HG02885 (cell line): ENCODE data around the gene MYLIP.

Experiments
- ATAC-seq: cut with Tn5 transposase; IDR thresholded peaks from one replicate; pipeline ENCODE4 v1.9.1; 2021; ENCODE audit warnings: mild to moderate bottlenecking; ENCODE audit not compliant: unreplicated experiment, poor library complexity

MYLIP gene

GRCh38 chr6:16128759-16129622, at the start of gene MYLIP:
Gene MYLIP (plus strand): TSS chr6:16129086. CDS start chr6:16129323, 237 bp downstream.
- ATAC-seq, result peak; percentile 79

- no peak for ATAC-seq
Observed at GRCh38 chr6:16079354-16079753, 49.5 kb upstream of the MYLIP start.

GRCh38 chr6:16080204-16080603, 48.7 kb upstream of the MYLIP start:
- ATAC-seq, result no peak

- no peak for ATAC-seq
Observed at GRCh38 chr6:16081326-16081725, 47.6 kb upstream of the MYLIP start.

GRCh38 chr6:16082361-16082760, 46.5 kb upstream of the MYLIP start:
- no peak for ATAC-seq

- no peak for ATAC-seq
Observed at GRCh38 chr6:16086965-16087364, 41.9 kb upstream of the MYLIP start.

- ATAC-seq, result no peak
Observed at GRCh38 chr6:16087386-16087785, 41.5 kb upstream of the MYLIP start.

GRCh38 chr6:16088409-16088808, 40.5 kb upstream of the MYLIP start:
- ATAC-seq, result no peak

GRCh38 chr6:16089232-16090062, 39.4 kb upstream of the MYLIP start:
- no peak for ATAC-seq

GRCh38 chr6:16090452-16090851, 38.4 kb upstream of the MYLIP start:
- no peak for ATAC-seq

- ATAC-seq, result no peak
Observed at GRCh38 chr6:16090920-16091319, 38.0 kb upstream of the MYLIP start.

- no peak for ATAC-seq
Observed at GRCh38 chr6:16092140-16092539, 36.7 kb upstream of the MYLIP start.

GRCh38 chr6:16092990-16093389, 35.9 kb upstream of the MYLIP start:
- ATAC-seq, result no peak

GRCh38 chr6:16095180-16095579, 33.7 kb upstream of the MYLIP start:
- ATAC-seq, result no peak

- ATAC-seq, result peak; percentile 46
Observed at GRCh38 chr6:16097382-16098171, 31.3 kb upstream of the MYLIP start.

GRCh38 chr6:16098211-16098610, 30.7 kb upstream of the MYLIP start:
- no peak for ATAC-seq

GRCh38 chr6:16102208-16102607, 26.7 kb upstream of the MYLIP start:
- no peak for ATAC-seq

GRCh38 chr6:16103722-16104121, 25.2 kb upstream of the MYLIP start:
- no peak for ATAC-seq

GRCh38 chr6:16104624-16105433, 24.1 kb upstream of the MYLIP start:
- ATAC-seq, result no peak

GRCh38 chr6:16105854-16106253, 23.0 kb upstream of the MYLIP start:
- ATAC-seq, result no peak
